Stimulated activated CD4-positive, alpha-beta T cell treated with anti-CD3 and anti-CD28 coated beads, Interleukin-4, amount 100 ng/mL, for 48 hours (primary cell): Measurements from ENCODE around the gene LZTR1.
"Not testable (repeated sequence)": the region's sequence is repeated elsewhere in the genome, so short reads cannot be mapped to it uniquely, and the experiment has no call there.

Experiments used
- DNase-seq, 2 donors: peaks; one replicate each; pipeline ENCODE4 v3.0.0-alpha.2; 2020; ENCODE audit warnings: low read depth in 2 of 2

The LZTR1 gene

GRCh38 chr22:20981787-20982562 lies at the start of gene LZTR1:
LZTR1 (plus strand) TSS chr22:20982297; CDS start chr22:20982372, 75 bp downstream.
- peak; percentile 59 to 60 for DNase-seq

GRCh38 chr22:20933910-20934309 lies 48.2 kb upstream of the LZTR1 start:
- DNase-seq: no peak

GRCh38 chr22:20935049-20935448 lies 47.0 kb upstream of the LZTR1 start:
- DNase-seq: not testable (repeated sequence)

- not testable (repeated sequence) for DNase-seq
These were observed 46.1 kb upstream of the LZTR1 start for GRCh38 chr22:20935780-20936539.

GRCh38 chr22:20937031-20937793 lies 44.9 kb upstream of the LZTR1 start:
- no peak for DNase-seq

- no peak for DNase-seq
These were observed 44.1 kb upstream of the LZTR1 start for GRCh38 chr22:20937794-20938671.

GRCh38 chr22:20939457-20940185 lies 42.5 kb upstream of the LZTR1 start:
- DNase-seq: not testable (repeated sequence)

GRCh38 chr22:20940186-20940651 lies 41.9 kb upstream of the LZTR1 start:
- DNase-seq: no peak

GRCh38 chr22:20940904-20941385 lies 41.2 kb upstream of the LZTR1 start:
- DNase-seq: no peak

- DNase-seq: not testable (repeated sequence)
These were observed 39.7 kb upstream of the LZTR1 start for GRCh38 chr22:20942203-20942902.

GRCh38 chr22:20943104-20943933 lies 38.8 kb upstream of the LZTR1 start:
- no peak for DNase-seq

GRCh38 chr22:20944042-20944441 lies 38.1 kb upstream of the LZTR1 start:
- no peak for DNase-seq

GRCh38 chr22:20945578-20945934 lies 36.5 kb upstream of the LZTR1 start:
- DNase-seq: no peak

GRCh38 chr22:20946080-20946986 lies 35.8 kb upstream of the LZTR1 start:
- DNase-seq: no peak

- no peak for DNase-seq
These were observed 35.1 kb upstream of the LZTR1 start for GRCh38 chr22:20946991-20947390.

- DNase-seq: no peak
These were observed 33.6 kb upstream of the LZTR1 start for GRCh38 chr22:20948450-20948849.

- no peak for DNase-seq
These were observed 33.1 kb upstream of the LZTR1 start for GRCh38 chr22:20948989-20949388.

- no peak for DNase-seq
These were observed 32.4 kb upstream of the LZTR1 start for GRCh38 chr22:20949698-20950183.
